GM19455 (cell line): Measurements from ENCODE around the gene TFCP2.

Source experiments
- ATAC-seq: cut with Tn5 transposase; IDR thresholded peaks from one replicate; pipeline ENCODE4 v1.9.1; 2021; ENCODE audit not compliant: unreplicated experiment

Gene TFCP2

GRCh38 chr12:51197736-51198567 lies 25.0 kb upstream of the TFCP2 start:
- ATAC-seq: no peak

- no peak for ATAC-seq
Measured at GRCh38 chr12:51196547-51196946, 23.6 kb upstream of the TFCP2 start.

GRCh38 chr12:51195841-51196240 lies 22.9 kb upstream of the TFCP2 start:
- no peak for ATAC-seq

- ATAC-seq: no peak
Measured at GRCh38 chr12:51192284-51192671, 19.3 kb upstream of the TFCP2 start.

- ATAC-seq: no peak
Measured at GRCh38 chr12:51191516-51192283, 18.8 kb upstream of the TFCP2 start.

- no peak for ATAC-seq
Measured at GRCh38 chr12:51190820-51191219, 17.9 kb upstream of the TFCP2 start.

- ATAC-seq: no peak
Measured at GRCh38 chr12:51189790-51190355, 16.9 kb upstream of the TFCP2 start.

GRCh38 chr12:51188359-51189051 lies 15.6 kb upstream of the TFCP2 start:
- no peak for ATAC-seq

- ATAC-seq: no peak
Measured at GRCh38 chr12:51187370-51187987, 14.5 kb upstream of the TFCP2 start.

GRCh38 chr12:51186465-51187085 lies 13.6 kb upstream of the TFCP2 start:
- ATAC-seq: no peak

- no peak for ATAC-seq
Measured at GRCh38 chr12:51185171-51185717, 12.3 kb upstream of the TFCP2 start.

GRCh38 chr12:51183816-51184215 lies 10.9 kb upstream of the TFCP2 start:
- no peak for ATAC-seq

- ATAC-seq: no peak
Measured at GRCh38 chr12:51183349-51183748, 10.4 kb upstream of the TFCP2 start.

GRCh38 chr12:51181558-51181957 lies 8.6 kb upstream of the TFCP2 start:
- ATAC-seq: no peak

GRCh38 chr12:51177897-51178296 lies 5.0 kb upstream of the TFCP2 start:
- no peak for ATAC-seq

GRCh38 chr12:51174501-51174900 lies 1.6 kb upstream of the TFCP2 start:
- ATAC-seq: no peak

- no peak for ATAC-seq
Measured at GRCh38 chr12:51171884-51172514, 936 bp downstream of the TFCP2 start.

GRCh38 chr12:51163795-51164194 lies 9.1 kb downstream of the TFCP2 start:
- ATAC-seq: no peak

- ATAC-seq: no peak
Measured at GRCh38 chr12:51162217-51162616, 10.7 kb downstream of the TFCP2 start.
